Astrocyte of the spinal cord (primary cell): ENCODE data around the gene NDUFC2.
A peak's percentile ranks its signal among the peaks of the same experiment; 100 is the strongest.
"Not testable (repeated sequence)": the region's sequence is repeated elsewhere in the genome, so short reads cannot be mapped to it uniquely, and the experiment has no call there.

Experiments
- DNase-seq: peaks from one replicate; pipeline ENCODE4 v3.0.0; 2011; ENCODE audit warnings: low read depth, low spot score
- H3K4me3 ChIP-seq: 2 replicates; pipeline ENCODE4 v1.5.1; 2011; ENCODE audit warnings: low read depth, mild to moderate bottlenecking, low read length, moderate library complexity
- in situ Hi-C: cut with HindIII; loops from 2 replicates; pipeline ENCODE4 v1.10.0; 2017; ENCODE audit warnings: low sequenced_read_pairs
- TF ChIP-seq, protein P1 (sequence below): IDR thresholded peaks from 2 replicates; pipeline ENCODE4 v1.5.1; 2012; ENCODE audit warnings: low read depth, mild to moderate bottlenecking, low read length, inconsistent platforms

NDUFC2 gene

GRCh38 chr11:78078218-78079167, 1.2 kb downstream of the NDUFC2 start:
- H3K4me3 ChIP-seq: peak overlapping the region; percentile 74
- TF ChIP-seq, protein P1, sequence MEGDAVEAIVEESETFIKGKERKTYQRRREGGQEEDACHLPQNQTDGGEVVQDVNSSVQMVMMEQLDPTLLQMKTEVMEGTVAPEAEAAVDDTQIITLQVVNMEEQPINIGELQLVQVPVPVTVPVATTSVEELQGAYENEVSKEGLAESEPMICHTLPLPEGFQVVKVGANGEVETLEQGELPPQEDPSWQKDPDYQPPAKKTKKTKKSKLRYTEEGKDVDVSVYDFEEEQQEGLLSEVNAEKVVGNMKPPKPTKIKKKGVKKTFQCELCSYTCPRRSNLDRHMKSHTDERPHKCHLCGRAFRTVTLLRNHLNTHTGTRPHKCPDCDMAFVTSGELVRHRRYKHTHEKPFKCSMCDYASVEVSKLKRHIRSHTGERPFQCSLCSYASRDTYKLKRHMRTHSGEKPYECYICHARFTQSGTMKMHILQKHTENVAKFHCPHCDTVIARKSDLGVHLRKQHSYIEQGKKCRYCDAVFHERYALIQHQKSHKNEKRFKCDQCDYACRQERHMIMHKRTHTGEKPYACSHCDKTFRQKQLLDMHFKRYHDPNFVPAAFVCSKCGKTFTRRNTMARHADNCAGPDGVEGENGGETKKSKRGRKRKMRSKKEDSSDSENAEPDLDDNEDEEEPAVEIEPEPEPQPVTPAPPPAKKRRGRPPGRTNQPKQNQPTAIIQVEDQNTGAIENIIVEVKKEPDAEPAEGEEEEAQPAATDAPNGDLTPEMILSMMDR: no peak
- DNase-seq: no peak
- in situ Hi-C loops: no loop called here

- H3K4me3 ChIP-seq, in situ Hi-C loops, DNase-seq: not testable (repeated sequence)
Observed at GRCh38 chr11:78077592-78077991, 2.1 kb downstream of the NDUFC2 start.

- H3K4me3 ChIP-seq: no peak overlapping the region
- no peak for DNase-seq
- in situ Hi-C loops: no loop called here
- TF ChIP-seq, protein P1: no peak
Observed at GRCh38 chr11:78076733-78077403, 2.8 kb downstream of the NDUFC2 start.

DNA sequence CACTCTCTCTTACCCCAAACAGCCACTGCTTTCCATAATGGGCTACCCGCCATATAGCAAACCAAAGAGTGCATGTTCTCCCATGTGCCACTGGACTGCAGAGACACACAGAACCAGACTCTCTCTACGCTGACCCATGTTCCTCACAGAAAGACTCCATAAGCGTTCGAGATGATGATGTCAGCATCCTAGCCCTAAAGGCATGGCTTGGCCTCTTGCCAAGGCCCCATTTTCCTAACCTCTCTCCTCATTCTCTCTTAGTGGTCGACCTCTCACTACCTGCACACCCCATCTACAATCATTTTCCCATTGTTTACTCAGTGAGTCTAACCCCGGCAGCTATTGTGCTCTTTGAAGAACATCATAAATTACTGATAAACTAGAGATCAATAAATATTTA, 4.9 kb downstream of the NDUFC2 start:
- DNase-seq: no peak
- H3K4me3 ChIP-seq: no peak overlapping the region
- TF ChIP-seq, protein P1: no peak
- in situ Hi-C loops: no loop called here

- TF ChIP-seq, protein P1: no peak
- no peak overlapping the region for H3K4me3 ChIP-seq
- in situ Hi-C loops: no loop called here
- DNase-seq: no peak
Observed at GRCh38 chr11:78072455-78072854, 7.2 kb downstream of the NDUFC2 start.

GRCh38 chr11:78071717-78072116, 7.9 kb downstream of the NDUFC2 start:
- H3K4me3 ChIP-seq: no peak overlapping the region

More at GRCh38 chr11:78071717-78072116, 7.9 kb downstream of the NDUFC2 start:
- in situ Hi-C loops: no loop called here
- DNase-seq: no peak
- TF ChIP-seq, protein P1: no peak
